ENCODE measurements around the gene ZNF267. TPM values are rescaled to one million over a fixed set of nuclear protein-coding genes. Genes with fewer than 3 reads are reported as not detected.
"Not testable (repeated sequence)": the region's sequence is repeated elsewhere in the genome, so short reads cannot be mapped to it uniquely, and the experiment has no call there.

ZNF267 gene
- total and polyA plus RNA-seq, 2 donors from 2014 or later = 4.0 to 18.3 TPM

DNA sequence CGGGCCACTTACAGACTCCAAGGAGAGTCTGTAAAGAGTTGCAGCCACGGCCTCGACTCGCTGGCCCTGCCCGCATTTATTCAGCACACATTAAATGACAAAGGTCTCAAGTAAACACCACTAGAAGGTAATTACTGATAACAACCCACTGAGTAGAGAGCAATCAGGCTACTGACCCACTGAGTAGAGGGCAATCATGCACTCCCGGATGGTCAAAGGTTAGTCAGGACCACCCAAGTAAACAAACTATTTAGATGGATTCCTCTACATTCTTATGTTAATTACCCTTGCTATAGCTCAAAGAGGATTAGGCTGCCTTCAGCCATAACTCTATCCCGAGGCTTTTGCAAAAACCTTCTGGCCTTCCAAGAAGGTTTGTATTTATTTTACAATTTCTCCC lies 30.7 kb upstream of the ZNF267 start:
- DNase-seq (no peak), FAIRE-seq (no peak)
- intact Hi-C loops (cut with DNase I) = no loop called here
- Histone ChIP-seq H3K36me3 (ENCODE audit: control insufficient read depth in 2 of 3, insufficient read depth in 3 of 3, low read length in 3 of 3) (no peaks in the 10 kb centered on the region), H3K27ac (ENCODE audit: low read depth in 2 of 2, low read length in 2 of 2) (no peak overlapping the region), H3K9ac (ENCODE audit: low read length in 3 of 3) (no peak overlapping the region), H3K9me3 (ENCODE audit: control insufficient read depth in 2 of 3, insufficient read depth in 1 of 3, low read length in 3 of 3) (peaks cover 0 to 24% (median 3%) of the 10 kb centered on the region in 3 donors), H3K4me3 (ENCODE audit: low read length in 3 of 3) (no peak overlapping the region), H3K27me3 (ENCODE audit: control insufficient read depth, insufficient read depth, low read length) (no peaks in the 10 kb centered on the region), H3K4me1 (ENCODE audit: control insufficient read depth in 2 of 3, insufficient read depth in 2 of 3, low read depth in 1 of 3, low read length in 3 of 3) (no peaks in the 10 kb centered on the region)
- TF ChIP-seq, protein P1, sequence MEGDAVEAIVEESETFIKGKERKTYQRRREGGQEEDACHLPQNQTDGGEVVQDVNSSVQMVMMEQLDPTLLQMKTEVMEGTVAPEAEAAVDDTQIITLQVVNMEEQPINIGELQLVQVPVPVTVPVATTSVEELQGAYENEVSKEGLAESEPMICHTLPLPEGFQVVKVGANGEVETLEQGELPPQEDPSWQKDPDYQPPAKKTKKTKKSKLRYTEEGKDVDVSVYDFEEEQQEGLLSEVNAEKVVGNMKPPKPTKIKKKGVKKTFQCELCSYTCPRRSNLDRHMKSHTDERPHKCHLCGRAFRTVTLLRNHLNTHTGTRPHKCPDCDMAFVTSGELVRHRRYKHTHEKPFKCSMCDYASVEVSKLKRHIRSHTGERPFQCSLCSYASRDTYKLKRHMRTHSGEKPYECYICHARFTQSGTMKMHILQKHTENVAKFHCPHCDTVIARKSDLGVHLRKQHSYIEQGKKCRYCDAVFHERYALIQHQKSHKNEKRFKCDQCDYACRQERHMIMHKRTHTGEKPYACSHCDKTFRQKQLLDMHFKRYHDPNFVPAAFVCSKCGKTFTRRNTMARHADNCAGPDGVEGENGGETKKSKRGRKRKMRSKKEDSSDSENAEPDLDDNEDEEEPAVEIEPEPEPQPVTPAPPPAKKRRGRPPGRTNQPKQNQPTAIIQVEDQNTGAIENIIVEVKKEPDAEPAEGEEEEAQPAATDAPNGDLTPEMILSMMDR (IDR thresholded peaks at IDR 0.05; ENCODE audit: borderline replicate concordance, extremely low read depth, insufficient read depth) = no peak

GRCh38 chr16:31848572-31848971 lies 25.0 kb upstream of the ZNF267 start:
- H3K36me3 ChIP-seq (ENCODE audit: control insufficient read depth in 2 of 3, insufficient read depth in 3 of 3, low read length in 3 of 3); H3K27ac ChIP-seq (ENCODE audit: low read depth in 2 of 2, low read length in 2 of 2); H3K9me3 ChIP-seq (ENCODE audit: control insufficient read depth in 2 of 3, insufficient read depth in 1 of 3, low read length in 3 of 3); H3K9ac ChIP-seq (ENCODE audit: low read length in 3 of 3); intact Hi-C loops (cut with DNase I); H3K4me1 ChIP-seq (ENCODE audit: control insufficient read depth in 2 of 3, insufficient read depth in 2 of 3, low read depth in 1 of 3, low read length in 3 of 3); DNase-seq; H3K27me3 ChIP-seq (ENCODE audit: control insufficient read depth, insufficient read depth, low read length); FAIRE-seq; H3K4me3 ChIP-seq (ENCODE audit: low read length in 3 of 3): not testable (repeated sequence)

- FAIRE-seq = no peak
- intact Hi-C loops (cut with DNase I) = no loop called here
- Histone ChIP-seq H3K36me3 (ENCODE audit: control insufficient read depth in 2 of 3, insufficient read depth in 3 of 3, low read length in 3 of 3) (no peaks in the 10 kb centered on the region), H3K9ac (ENCODE audit: low read length in 3 of 3) (no peak overlapping the region), H3K4me1 (ENCODE audit: control insufficient read depth in 2 of 3, insufficient read depth in 2 of 3, low read depth in 1 of 3, low read length in 3 of 3) (no peaks in the 10 kb centered on the region), H3K27me3 (ENCODE audit: control insufficient read depth, insufficient read depth, low read length) (no peaks in the 10 kb centered on the region), H3K27ac (ENCODE audit: low read depth in 2 of 2, low read length in 2 of 2) (no peak overlapping the region), H3K9me3 (ENCODE audit: control insufficient read depth in 2 of 3, insufficient read depth in 1 of 3, low read length in 3 of 3) (peaks cover 0 to under 1% (median 0%) of the 10 kb centered on the region in 3 donors), H3K4me3 (ENCODE audit: low read length in 3 of 3) (no peak overlapping the region)
- DNase-seq = no peak
- TF ChIP-seq, protein P1 (IDR thresholded peaks at IDR 0.05; ENCODE audit: borderline replicate concordance, extremely low read depth, insufficient read depth) = no peak
Observed at GRCh38 chr16:31853291-31853690, 20.3 kb upstream of the ZNF267 start.

DNA sequence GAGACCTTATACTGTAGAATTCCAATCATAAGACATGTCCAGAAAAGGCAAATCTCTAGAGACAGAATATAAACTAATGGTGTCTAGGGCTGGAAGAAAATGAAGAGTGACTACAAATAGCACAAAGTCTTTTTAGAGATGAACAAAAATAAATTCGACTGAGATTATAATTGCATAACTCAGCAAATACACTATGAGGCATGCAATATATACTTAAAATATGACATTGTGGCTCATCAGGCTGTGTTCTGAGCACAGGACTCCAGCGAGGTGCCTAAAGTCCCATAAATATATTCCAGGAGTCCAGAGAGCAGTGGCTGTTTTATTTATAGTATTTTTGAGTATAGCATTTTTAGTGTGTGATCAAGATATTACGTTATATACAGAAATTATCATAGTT lies 13.1 kb upstream of the ZNF267 start:
- no peak overlapping the region for H3K9ac ChIP-seq (ENCODE audit: low read length in 3 of 3)
- no peak overlapping the region for H3K4me3 ChIP-seq (ENCODE audit: low read length in 3 of 3)
- no peaks in the 10 kb centered on the region for H3K9me3 ChIP-seq (ENCODE audit: control insufficient read depth in 2 of 3, insufficient read depth in 1 of 3, low read length in 3 of 3)
- no peaks in the 10 kb centered on the region for H3K36me3 ChIP-seq (ENCODE audit: control insufficient read depth in 2 of 3, insufficient read depth in 3 of 3, low read length in 3 of 3)
- intact Hi-C loops (cut with DNase I) = no loop called here
- H3K27me3 ChIP-seq (ENCODE audit: control insufficient read depth, insufficient read depth, low read length) = no peaks in the 10 kb centered on the region
- FAIRE-seq (no peak), DNase-seq (no peak)
- H3K27ac ChIP-seq (ENCODE audit: low read depth in 2 of 2, low read length in 2 of 2) = no peak overlapping the region
- H3K4me1 ChIP-seq (ENCODE audit: control insufficient read depth in 2 of 3, insufficient read depth in 2 of 3, low read depth in 1 of 3, low read length in 3 of 3) = peaks cover 0 to 2% (median 0%) of the 10 kb centered on the region in 3 donors
- TF ChIP-seq, protein P1 (IDR thresholded peaks at IDR 0.05; ENCODE audit: borderline replicate concordance, extremely low read depth, insufficient read depth) = no peak

Measured in kidney (tissue), 14 donors.